Measurements from ENCODE around the gene PRSS8.

The PRSS8 gene

DNA sequence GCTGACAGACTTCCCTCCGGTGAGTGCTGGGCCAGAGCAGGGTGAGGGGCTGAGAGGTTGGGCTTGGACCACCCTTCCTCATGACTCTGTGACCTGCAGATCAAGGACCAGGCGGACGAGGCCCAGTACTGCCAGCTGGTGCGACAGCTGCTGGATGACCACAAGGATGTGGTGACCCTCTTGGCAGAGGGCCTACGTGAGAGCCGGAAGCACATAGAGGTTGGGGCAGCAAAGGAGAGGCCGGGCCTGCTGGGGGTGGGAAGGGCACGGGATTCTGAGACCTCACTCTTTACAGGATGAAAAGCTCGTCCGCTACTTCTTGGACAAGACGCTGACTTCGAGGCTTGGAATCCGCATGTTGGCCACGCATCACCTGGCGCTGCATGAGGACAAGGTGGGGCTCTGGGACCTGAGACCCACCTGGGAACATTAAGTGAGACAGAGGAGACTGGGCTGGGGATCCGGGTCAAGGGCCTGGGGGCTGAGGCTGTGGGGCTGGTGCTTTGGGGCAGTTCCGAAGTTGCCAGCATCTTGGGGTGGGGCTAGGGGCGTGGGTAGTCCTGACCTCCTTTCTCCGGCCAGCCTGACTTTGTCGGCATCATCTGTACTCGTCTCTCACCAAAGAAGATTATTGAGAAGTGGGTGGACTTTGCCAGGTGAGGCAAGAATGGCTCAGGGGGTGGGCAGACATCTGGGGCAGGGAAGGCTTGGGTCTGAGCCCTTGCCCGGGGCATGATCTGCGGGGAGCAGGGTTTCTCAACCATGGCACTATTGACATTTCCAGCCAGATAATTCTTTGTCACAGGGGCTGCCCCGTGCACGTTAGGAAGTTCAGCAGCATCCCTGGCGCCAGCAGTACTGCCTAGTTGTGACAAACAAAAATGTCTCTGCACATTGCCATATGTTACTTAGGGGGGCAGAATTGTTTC is 25.2 kb downstream of the PRSS8 start:
- no peak for TF ChIP-seq EGR1 (IDR thresholded peaks at IDR 0.05)
- TF ChIP-seq RAD21 (IDR thresholded peaks at IDR 0.05; ENCODE audit: low read depth), result no peak
- TF ChIP-seq TCF12 (IDR thresholded peaks at IDR 0.05; ENCODE audit: low read depth), result no peak
- no peak for TF ChIP-seq EP300 (IDR thresholded peaks at IDR 0.05; ENCODE audit: borderline replicate concordance)
- TF ChIP-seq ZBTB7A (IDR thresholded peaks at IDR 0.05; ENCODE audit: low read depth), result no peak
- no peak for TF ChIP-seq TEAD4 (IDR thresholded peaks at IDR 0.05)
- no peak for TF ChIP-seq CEBPB (IDR thresholded peaks at IDR 0.05)
- TF ChIP-seq TAF1 (IDR thresholded peaks at IDR 0.05; ENCODE audit: low read depth), result no peak
- no peak for TF ChIP-seq NFIC (IDR thresholded peaks at IDR 0.05)
- TF ChIP-seq, protein P1, sequence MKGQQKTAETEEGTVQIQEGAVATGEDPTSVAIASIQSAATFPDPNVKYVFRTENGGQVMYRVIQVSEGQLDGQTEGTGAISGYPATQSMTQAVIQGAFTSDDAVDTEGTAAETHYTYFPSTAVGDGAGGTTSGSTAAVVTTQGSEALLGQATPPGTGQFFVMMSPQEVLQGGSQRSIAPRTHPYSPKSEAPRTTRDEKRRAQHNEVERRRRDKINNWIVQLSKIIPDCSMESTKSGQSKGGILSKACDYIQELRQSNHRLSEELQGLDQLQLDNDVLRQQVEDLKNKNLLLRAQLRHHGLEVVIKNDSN (IDR thresholded peaks at IDR 0.05), result no peak

DNA sequence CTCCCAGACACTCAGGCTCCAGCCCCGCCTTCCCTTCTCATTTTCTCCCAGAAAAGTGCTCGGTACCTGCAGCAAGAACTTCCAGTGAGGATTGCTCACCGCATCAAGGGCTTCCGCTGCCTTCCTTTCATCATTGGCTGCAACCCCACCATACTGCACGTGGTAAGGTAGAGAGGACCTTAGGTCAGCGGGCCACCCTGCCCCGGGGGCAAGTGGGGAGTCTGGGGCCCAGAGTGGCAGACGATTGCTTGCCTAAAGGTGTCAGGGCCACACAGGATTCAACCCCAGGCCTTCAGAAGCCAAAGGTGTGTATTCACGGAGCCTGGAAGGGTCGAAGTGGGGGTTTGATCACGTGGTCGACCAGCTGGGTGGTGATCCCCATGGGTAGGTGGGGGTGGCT is 25.9 kb downstream of the PRSS8 start:
- TF ChIP-seq CREB1 (IDR thresholded peaks at IDR 0.05; ENCODE audit: low read depth) (no peak), YY1 (IDR thresholded peaks at IDR 0.05; ENCODE audit: low read depth) (no peak), EP300 (IDR thresholded peaks at IDR 0.05; ENCODE audit: borderline replicate concordance) (no peak), TCF12 (IDR thresholded peaks at IDR 0.05; ENCODE audit: low read depth) (no peak), RAD21 (IDR thresholded peaks at IDR 0.05; ENCODE audit: low read depth) (no peak), NFIC (IDR thresholded peaks at IDR 0.05) (no peak), TAF1 (IDR thresholded peaks at IDR 0.05; ENCODE audit: low read depth) (no peak), EGR1 (IDR thresholded peaks at IDR 0.05) (no peak), ZBTB7A (IDR thresholded peaks at IDR 0.05; ENCODE audit: low read depth) (no peak), TEAD4 (IDR thresholded peaks at IDR 0.05) (no peak), CEBPB (IDR thresholded peaks at IDR 0.05) (no peak), FOXM1 (IDR thresholded peaks at IDR 0.05; ENCODE audit: borderline replicate concordance, low read depth) (no peak)
- TF ChIP-seq, protein P2, sequence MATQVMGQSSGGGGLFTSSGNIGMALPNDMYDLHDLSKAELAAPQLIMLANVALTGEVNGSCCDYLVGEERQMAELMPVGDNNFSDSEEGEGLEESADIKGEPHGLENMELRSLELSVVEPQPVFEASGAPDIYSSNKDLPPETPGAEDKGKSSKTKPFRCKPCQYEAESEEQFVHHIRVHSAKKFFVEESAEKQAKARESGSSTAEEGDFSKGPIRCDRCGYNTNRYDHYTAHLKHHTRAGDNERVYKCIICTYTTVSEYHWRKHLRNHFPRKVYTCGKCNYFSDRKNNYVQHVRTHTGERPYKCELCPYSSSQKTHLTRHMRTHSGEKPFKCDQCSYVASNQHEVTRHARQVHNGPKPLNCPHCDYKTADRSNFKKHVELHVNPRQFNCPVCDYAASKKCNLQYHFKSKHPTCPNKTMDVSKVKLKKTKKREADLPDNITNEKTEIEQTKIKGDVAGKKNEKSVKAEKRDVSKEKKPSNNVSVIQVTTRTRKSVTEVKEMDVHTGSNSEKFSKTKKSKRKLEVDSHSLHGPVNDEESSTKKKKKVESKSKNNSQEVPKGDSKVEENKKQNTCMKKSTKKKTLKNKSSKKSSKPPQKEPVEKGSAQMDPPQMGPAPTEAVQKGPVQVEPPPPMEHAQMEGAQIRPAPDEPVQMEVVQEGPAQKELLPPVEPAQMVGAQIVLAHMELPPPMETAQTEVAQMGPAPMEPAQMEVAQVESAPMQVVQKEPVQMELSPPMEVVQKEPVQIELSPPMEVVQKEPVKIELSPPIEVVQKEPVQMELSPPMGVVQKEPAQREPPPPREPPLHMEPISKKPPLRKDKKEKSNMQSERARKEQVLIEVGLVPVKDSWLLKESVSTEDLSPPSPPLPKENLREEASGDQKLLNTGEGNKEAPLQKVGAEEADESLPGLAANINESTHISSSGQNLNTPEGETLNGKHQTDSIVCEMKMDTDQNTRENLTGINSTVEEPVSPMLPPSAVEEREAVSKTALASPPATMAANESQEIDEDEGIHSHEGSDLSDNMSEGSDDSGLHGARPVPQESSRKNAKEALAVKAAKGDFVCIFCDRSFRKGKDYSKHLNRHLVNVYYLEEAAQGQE (IDR thresholded peaks at IDR 0.05; ENCODE audit: low read depth), result no peak
- TF ChIP-seq, protein P1 (IDR thresholded peaks at IDR 0.05), result no peak
- TF ChIP-seq, protein P3, sequence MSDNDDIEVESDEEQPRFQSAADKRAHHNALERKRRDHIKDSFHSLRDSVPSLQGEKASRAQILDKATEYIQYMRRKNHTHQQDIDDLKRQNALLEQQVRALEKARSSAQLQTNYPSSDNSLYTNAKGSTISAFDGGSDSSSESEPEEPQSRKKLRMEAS (IDR thresholded peaks at IDR 0.05), result no peak

DNA sequence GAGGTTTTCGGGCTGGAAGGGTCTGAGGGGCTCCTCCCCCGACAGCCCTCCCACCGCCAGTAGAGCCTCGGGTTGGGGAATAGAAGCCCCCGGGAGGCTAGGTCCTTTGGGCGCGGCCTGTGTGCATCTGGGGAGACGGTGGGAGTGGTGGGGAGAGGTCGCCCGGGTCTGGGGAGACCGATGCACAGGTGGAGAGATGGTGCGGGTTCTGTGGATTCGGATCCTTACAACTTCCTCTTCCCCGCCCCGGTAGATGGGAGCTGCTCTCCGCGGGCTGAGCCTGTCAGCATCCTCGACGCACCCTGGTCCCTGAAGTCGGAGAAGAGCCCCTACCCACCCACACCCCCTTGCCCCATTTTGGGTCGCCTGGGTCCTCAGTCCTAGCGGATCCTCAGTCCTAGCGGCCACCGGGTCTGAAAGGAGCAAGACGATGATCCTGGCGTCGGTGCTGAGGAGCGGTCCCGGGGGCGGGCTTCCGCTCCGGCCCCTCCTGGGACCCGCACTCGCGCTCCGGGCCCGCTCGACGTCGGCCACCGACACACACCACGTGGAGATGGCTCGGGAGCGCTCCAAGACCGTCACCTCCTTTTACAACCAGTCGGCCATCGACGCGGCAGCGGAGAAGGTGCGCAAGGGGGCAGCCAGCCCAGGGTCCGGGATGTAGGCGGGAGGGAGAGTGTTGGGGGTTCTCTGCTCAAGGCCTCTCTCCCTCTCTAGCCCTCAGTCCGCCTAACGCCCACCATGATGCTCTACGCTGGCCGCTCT is 26.6 kb downstream of the PRSS8 start:
- TF ChIP-seq, protein P3 (IDR thresholded peaks at IDR 0.05), result no peak
- peak; percentile 11 for TF ChIP-seq ZBTB7A (IDR thresholded peaks at IDR 0.05; ENCODE audit: low read depth)
- TF ChIP-seq NFIC (IDR thresholded peaks at IDR 0.05), result no peak
- TF ChIP-seq YY1 (IDR thresholded peaks at IDR 0.05; ENCODE audit: low read depth), result no peak
- TF ChIP-seq TAF1 (IDR thresholded peaks at IDR 0.05; ENCODE audit: low read depth), result no peak
- no peak for TF ChIP-seq EGR1 (IDR thresholded peaks at IDR 0.05)
- TF ChIP-seq, protein P1 (IDR thresholded peaks at IDR 0.05), result no peak
- TF ChIP-seq CEBPB (IDR thresholded peaks at IDR 0.05), result no peak
- TF ChIP-seq, protein P2 (IDR thresholded peaks at IDR 0.05; ENCODE audit: low read depth), result no peak

DNA sequence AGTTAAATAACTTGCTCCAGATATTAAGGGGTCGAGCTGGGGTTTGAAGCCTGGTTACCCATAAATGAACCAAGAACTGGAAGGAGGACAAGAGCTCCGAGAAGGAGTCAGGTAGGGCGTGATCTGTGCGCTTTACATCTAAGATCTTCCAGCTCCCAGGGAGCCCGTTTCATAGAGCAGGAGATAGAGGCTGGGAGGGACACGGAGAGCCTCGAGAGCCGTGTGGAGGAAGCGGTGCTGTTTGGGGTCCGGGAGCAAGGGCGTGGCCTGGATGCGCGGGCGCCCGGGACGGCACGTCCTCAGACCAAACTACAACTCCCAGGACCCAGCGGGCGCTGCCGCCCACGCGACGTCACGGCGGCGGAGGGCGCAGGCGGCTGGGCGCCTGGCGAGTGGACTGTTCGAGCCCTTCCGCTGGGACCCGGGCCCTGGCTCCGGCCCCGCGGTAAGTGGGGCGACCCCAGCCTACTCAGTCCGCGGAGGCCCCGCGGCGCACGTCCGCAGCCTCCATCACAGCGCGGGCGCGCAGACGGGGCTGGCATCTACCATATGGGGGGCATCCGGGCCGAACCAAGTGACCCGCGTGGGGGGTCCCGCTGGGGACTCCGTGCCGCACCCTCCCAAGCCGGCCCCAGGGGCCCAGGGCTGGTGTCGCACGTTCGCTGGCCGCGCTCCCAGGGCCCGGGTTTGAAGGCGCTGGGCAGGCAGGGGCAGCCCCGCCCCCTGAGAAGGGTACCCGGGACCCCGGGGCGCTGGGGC is 27.3 kb downstream of the PRSS8 start, which contains the start of gene BCKDK:
Gene BCKDK, plus strand, starts transcription at position 352 of the 759 bp plus-strand sequence. CDS start 838 bp downstream, outside the sequence.
- TF ChIP-seq FOXM1 (IDR thresholded peaks at IDR 0.05; ENCODE audit: borderline replicate concordance, low read depth), result no peak
- TF ChIP-seq YY1 (IDR thresholded peaks at IDR 0.05; ENCODE audit: low read depth), result peak; percentile 68; the same call in 1 of the 2 replicates
- TF ChIP-seq CEBPB (IDR thresholded peaks at IDR 0.05), result no peak
- TF ChIP-seq, protein P2 (IDR thresholded peaks at IDR 0.05; ENCODE audit: low read depth), result no peak
- peak; percentile 99 for TF ChIP-seq EGR1 (IDR thresholded peaks at IDR 0.05)
- TF ChIP-seq CREB1 (IDR thresholded peaks at IDR 0.05; ENCODE audit: low read depth), result peak; percentile 86
- no peak for TF ChIP-seq EP300 (IDR thresholded peaks at IDR 0.05; ENCODE audit: borderline replicate concordance)
- TF ChIP-seq TAF1 (IDR thresholded peaks at IDR 0.05; ENCODE audit: low read depth), result peak; percentile 63
- TF ChIP-seq TCF12 (IDR thresholded peaks at IDR 0.05; ENCODE audit: low read depth), result no peak
- 0 out of 2 replicates have a peak, but pooled peaks have one; percentile 18 for TF ChIP-seq NFIC (IDR thresholded peaks at IDR 0.05)
- peak; percentile 93 for TF ChIP-seq ZBTB7A (IDR thresholded peaks at IDR 0.05; ENCODE audit: low read depth)
- no peak for TF ChIP-seq TEAD4 (IDR thresholded peaks at IDR 0.05)
- TF ChIP-seq, protein P3 (IDR thresholded peaks at IDR 0.05), result peak; percentile 49
- TF ChIP-seq, protein P1 (IDR thresholded peaks at IDR 0.05), result no peak
- TF ChIP-seq RAD21 (IDR thresholded peaks at IDR 0.05; ENCODE audit: low read depth), result no peak
